ENCODE data around the gene DIAPH1.

- no peak for TF ChIP-seq POLR2A (IDR thresholded peaks at IDR 0.05)
- TF ChIP-seq CTCF (IDR thresholded peaks at IDR 0.05), result no peak
- no peak for TF ChIP-seq POLR2AphosphoS5 (IDR thresholded peaks at IDR 0.05)
Measured at GRCh38 chr5:141598391-141599345, 20.1 kb downstream of the DIAPH1 start.

Measured in transverse colon (tissue), 4 donors.